CD14-positive monocyte (primary cell): ENCODE results near the gene NMUR1. TPM values are rescaled to one million over a fixed set of nuclear protein-coding genes. Genes with fewer than 3 reads are reported as not detected.

Experiments used
- DNase-seq, 3 donors: peaks; one replicate each; pipeline ENCODE4 v3.0.0-alpha.2; 2011 to 2022
- H2AFZ ChIP-seq: 2 replicates; pipeline ENCODE4 v1.6.0; 2012; ENCODE audit warnings: mild to moderate bottlenecking, low read depth, low read length, inconsistent platforms; ENCODE audit not compliant: insufficient read depth, poor library complexity, severe bottlenecking
- H3K27ac ChIP-seq, 2 donors: 1 replicate in 1 of 2; 2 replicates in 1 of 2; pipeline ENCODE4 v1.5.1; 2012 to 2013; ENCODE audit warnings: low read length in 2 of 2, control low read depth in 1 of 2, inconsistent platforms in 1 of 2, low read depth in 1 of 2, mild to moderate bottlenecking in 1 of 2
- H3K27me3 ChIP-seq, 2 donors: one replicate each; pipeline versions ENCODE4 v1.6.0 to v1.6.1; 2011 to 2013; ENCODE audit warnings: low read length in 2 of 2; ENCODE audit not compliant: control insufficient read depth in 2 of 2, insufficient read depth in 2 of 2
- H3K36me3 ChIP-seq, 2 donors: replicated peaks in 1 of 2; 1 replicate in 1 of 2; 2 replicates in 1 of 2; pipeline versions ENCODE4 v1.5.1 to v1.6.1; 2012 to 2013; ENCODE audit warnings: low read length in 2 of 2, control low read depth in 1 of 2, inconsistent platforms in 1 of 2, mild to moderate bottlenecking in 1 of 2; ENCODE audit not compliant: insufficient read depth in 2 of 2, control insufficient read depth in 1 of 2
- H3K4me1 ChIP-seq, 2 donors: 1 replicate in 1 of 2; 2 replicates in 1 of 2; pipeline versions ENCODE4 v1.5.1 to v1.6.1; 2012 to 2013; ENCODE audit warnings: low read length in 2 of 2, control low read depth in 1 of 2, inconsistent platforms in 1 of 2, mild to moderate bottlenecking in 1 of 2, moderate library complexity in 1 of 2; ENCODE audit not compliant: insufficient read depth in 2 of 2, control insufficient read depth in 1 of 2
- H3K4me2 ChIP-seq: replicated peaks from 2 replicates; pipeline ENCODE3; 2012; ENCODE audit warnings: low read length, moderate library complexity, mild to moderate bottlenecking; ENCODE audit not compliant: poor library complexity, severe bottlenecking; ENCODE audit errors: extremely low read depth
- H3K4me3 ChIP-seq, 3 experiments: fragments of 200-600 bp in 1 of 3; sonication (generic) in 1 of 3; replicated peaks in 1 of 3; 1 replicate in 2 of 3; 2 replicates in 1 of 3; pipeline ENCODE4 v1.5.1; 2011 to 2013; ENCODE audit warnings: low read length in 3 of 3, mild to moderate bottlenecking in 3 of 3, control low read depth in 2 of 3, low read depth in 2 of 3, inconsistent platforms in 1 of 3, moderate library complexity in 1 of 3
- H3K79me2 ChIP-seq: 2 replicates; pipeline ENCODE4 v1.6.0; 2012; ENCODE audit warnings: mild to moderate bottlenecking, control low read depth, inconsistent platforms, low read length, moderate library complexity; ENCODE audit not compliant: insufficient read depth
- H3K9ac ChIP-seq: 2 replicates; pipeline ENCODE4 v1.6.0; 2017; ENCODE audit warnings: low read length, mild to moderate bottlenecking; ENCODE audit not compliant: insufficient read depth, poor library complexity, severe bottlenecking
- H3K9me3 ChIP-seq, 2 donors: replicated peaks in 1 of 2; 1 replicate in 1 of 2; 2 replicates in 1 of 2; pipeline versions ENCODE4 v1.5.1 to v1.6.1; 2012 to 2013; ENCODE audit warnings: low read length in 2 of 2, control low read depth in 1 of 2; ENCODE audit not compliant: control insufficient read depth in 1 of 2, insufficient read depth in 1 of 2
- H4K20me1 ChIP-seq: 2 replicates; pipeline ENCODE4 v1.6.0; 2012; ENCODE audit warnings: mild to moderate bottlenecking, low read length, control low read depth, moderate library complexity; ENCODE audit not compliant: insufficient read depth
- H3K27ac Mint-ChIP-seq, 7 donors: one replicate each; pipeline ENCODE4 v1.8.0; 2020; ENCODE audit warnings: mild to moderate bottlenecking in 7 of 7, mixed read lengths in 7 of 7, moderate library complexity in 6 of 7, inconsistent platforms in 2 of 7
- H3K27me3 Mint-ChIP-seq, 3 donors: one replicate each; pipeline ENCODE4 v1.8.0; 2021 to 2022; ENCODE audit warnings: low read depth in 3 of 3, mild to moderate bottlenecking in 3 of 3, mixed read lengths in 3 of 3, moderate library complexity in 3 of 3, inconsistent platforms in 1 of 3
- H3K36me3 Mint-ChIP-seq, 2 donors: one replicate each; pipeline ENCODE4 v1.8.0; 2020; ENCODE audit warnings: mixed read lengths in 2 of 2, inconsistent platforms in 1 of 2, mild to moderate bottlenecking in 1 of 2
- H3K4me1 Mint-ChIP-seq: one replicate; pipeline ENCODE4 v1.8.0; 2020; ENCODE audit warnings: mild to moderate bottlenecking, mixed read lengths
- H3K4me3 Mint-ChIP-seq, 2 donors: one replicate each; pipeline ENCODE4 v1.8.0; 2020; ENCODE audit warnings: mild to moderate bottlenecking in 2 of 2, mixed read lengths in 2 of 2, moderate library complexity in 1 of 2
- H3K9me3 Mint-ChIP-seq, 7 donors: one replicate each; pipeline ENCODE4 v1.8.0; 2020 to 2022; ENCODE audit warnings: mixed read lengths in 7 of 7, mild to moderate bottlenecking in 6 of 7, moderate library complexity in 6 of 7, inconsistent platforms in 2 of 7
- CTCF ChIP-seq: fragments of 200-600 bp; IDR thresholded peaks from one replicate; pipeline ENCODE4 v1.8.0; 2022; ENCODE audit warnings: antibody characterized with exemption, mild to moderate bottlenecking
- WGBS: methylation state at CpG from one replicate; pipeline ENCODE4 v1.1.5; 2013; ENCODE audit warnings: missing lambda C conversion rate; ENCODE audit not compliant: insufficient coverage; 5-methylcytosine and 5-hydroxymethylcytosine counted together
- intact Hi-C, 2 donors: fragments of 100-400 bp; cut with micrococcal nuclease; formaldehyde crosslinking; loops; one replicate each; pipeline versions ENCODE4 v1.15.0 to v1.15.1; 2023
- polyA plus RNA-seq, 3 donors: library from polyadenylated mRNA; depleted of rRNA in 1 of 3; unstranded in 2 of 3; stranded (reverse) in 1 of 3; fragments of 300-500 nt in 2 of 3; fragments of >200 nt in 1 of 3; fragmentation: Illumina TruSeq in 2 of 3; gene quantifications; 1 replicate in 2 of 3; 2 replicates in 1 of 3; pipeline ENCODE4 v1.2.3, GENCODE V29; 2012 to 2021
- small RNA-seq: library from RNA; depleted of rRNA; stranded (forward); fragments of <200 nt; gene quantifications from one replicate; pipeline ENCODE3, GENCODE V24; 2012; ENCODE audit warnings: low read depth; ENCODE audit not compliant: insufficient read length

The NMUR1 gene
- polyA plus RNA-seq, 3 donors = not detected

DNA sequence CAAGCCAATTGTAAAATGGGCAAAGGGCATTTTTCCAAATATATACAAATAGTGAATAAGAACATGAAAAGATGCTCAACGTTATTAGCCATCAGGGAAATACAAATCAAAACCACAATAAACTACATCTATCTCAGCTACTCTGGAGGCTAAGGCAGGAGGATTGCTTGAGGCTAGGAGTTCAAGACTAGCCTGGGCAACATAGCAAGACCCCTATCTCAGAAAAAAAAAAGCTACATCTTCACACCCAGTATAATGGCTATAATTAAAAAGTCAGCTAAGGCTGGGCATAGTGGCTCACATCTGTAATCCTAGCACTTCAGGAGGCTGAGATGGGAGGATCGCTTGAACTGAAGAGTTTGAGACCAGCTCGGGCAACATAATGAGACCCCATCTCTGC lies 53.3 kb downstream of the NMUR1 start:
- Mint-ChIP-seq H3K4me1 (peaks cover 18% of the 10 kb centered on the region), H3K9me3 (peaks cover 0 to 4% (median 0%) of the 10 kb centered on the region in 7 donors), H3K36me3 (peaks cover 0 to 11% of the 10 kb centered on the region in 2 donors), H3K27me3 (peaks cover 0 to 1% (median 0%) of the 10 kb centered on the region in 3 donors), H3K4me3 (no peak overlapping the region), H3K27ac (no peak overlapping the region)
- H3K4me1 ChIP-seq = peaks cover 2 to 6% of the 10 kb centered on the region in 2 donors
- H3K36me3 ChIP-seq = no peaks in the 10 kb centered on the region
- H3K79me2 ChIP-seq = no peaks in the 10 kb centered on the region
- no peak overlapping the region for H3K27ac ChIP-seq
- no peaks in the 10 kb centered on the region for H3K27me3 ChIP-seq
- no peaks in the 10 kb centered on the region for H3K9me3 ChIP-seq
- H3K4me3 ChIP-seq = no peak overlapping the region
- no peak overlapping the region for H2AFZ ChIP-seq
- intact Hi-C loops = no loop called here
- no peaks in the 10 kb centered on the region for H4K20me1 ChIP-seq
- WGBS = no CpG with 5 or more reads among the region's 3 CpGs
- no peak overlapping the region for H3K4me2 ChIP-seq
- no peak overlapping the region for H3K9ac ChIP-seq
- TF ChIP-seq CTCF = no peak
- no peak for DNase-seq

DNA sequence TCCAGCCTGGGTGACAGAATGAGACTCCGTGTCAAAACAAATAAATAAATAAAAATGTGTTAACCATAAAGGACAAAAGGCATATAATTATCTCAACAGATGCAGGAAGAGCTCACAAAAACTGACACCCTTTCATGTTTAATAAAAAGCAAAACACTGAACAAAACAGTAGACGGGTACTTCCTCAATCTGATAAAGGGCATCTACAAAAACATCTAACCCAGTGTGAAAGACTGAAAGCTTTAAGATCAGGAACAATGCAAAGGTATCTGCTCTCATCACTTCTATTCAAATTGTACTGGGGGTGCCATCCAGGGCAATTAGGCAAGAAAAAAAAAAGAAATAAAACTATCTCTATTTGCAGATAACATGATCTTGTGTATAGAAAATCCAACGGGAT lies 54.3 kb downstream of the NMUR1 start:
- H3K4me2 ChIP-seq = no peak overlapping the region
- H3K36me3 ChIP-seq = no peaks in the 10 kb centered on the region
- peaks cover 0 to 4% (median 0%) of the 10 kb centered on the region in 7 donors for H3K9me3 Mint-ChIP-seq
- no peaks in the 10 kb centered on the region for H3K79me2 ChIP-seq
- peaks cover 15% of the 10 kb centered on the region for H3K4me1 Mint-ChIP-seq
- no peak for DNase-seq
- H3K4me3 ChIP-seq = no peak overlapping the region
- no CpG with 5 or more reads among the region's 3 CpGs for WGBS
- no peaks in the 10 kb centered on the region for H3K27me3 ChIP-seq
- no peak overlapping the region for H3K27ac ChIP-seq
- intact Hi-C loops = no loop called here
- H3K27me3 Mint-ChIP-seq = peaks cover 0 to 1% (median 0%) of the 10 kb centered on the region in 3 donors
- H3K4me3 Mint-ChIP-seq = no peak overlapping the region
- no peak overlapping the region for H3K27ac Mint-ChIP-seq
- TF ChIP-seq CTCF = no peak
- H3K36me3 Mint-ChIP-seq = peaks cover 0 to 6% of the 10 kb centered on the region in 2 donors
- H3K9me3 ChIP-seq = no peaks in the 10 kb centered on the region
- H3K4me1 ChIP-seq = peaks cover 2 to 6% of the 10 kb centered on the region in 2 donors
- H3K9ac ChIP-seq = no peak overlapping the region
- no peak overlapping the region for H2AFZ ChIP-seq
- no peaks in the 10 kb centered on the region for H4K20me1 ChIP-seq

Small RNAs within 50 kb of the gene (small RNA-seq; reads per million reads assigned to genes)
- not detected for gene RNU2-22P

Other genes starting within 250 kb of the NMUR1 start
- gene B3GNT7, start 134.7 kb downstream of the NMUR1 start, polyA plus RNA-seq = under 1 TPM in 1 of 3 donors, not detected in 2; 0.05 TPM
- 100 to 1,000 TPM in 2 of 3 donors, 10 to 100 TPM in 1; 26.2 to 143 (median 106) TPM for gene NCL, start 66.0 kb downstream of the NMUR1 start, polyA plus RNA-seq
- gene TEX44, start 62.4 kb upstream of the NMUR1 start, polyA plus RNA-seq = not detected
- gene PTMA, start 178.1 kb upstream of the NMUR1 start, polyA plus RNA-seq = 1,000 to 10,000 TPM; 1,062 to 1,127 (median 1,072) TPM